Measurements from ENCODE around the gene KCNH5. TPM values are rescaled to one million over a fixed set of nuclear protein-coding genes. Genes with fewer than 3 reads are reported as not detected.

The KCNH5 gene
- total RNA-seq, 1 donor from 2014 or later: 2.8 TPM

- no peak for TF ChIP-seq CTCF (conservative IDR thresholded peaks at IDR 0.05)
- no peak for DNase-seq (ENCODE audit: extremely low spot score, unreplicated experiment)
- Mint-ChIP-seq H3K36me3 (no peaks in the 10 kb centered on the region), H3K9me3 (no peaks in the 10 kb centered on the region), H3K4me3 (no peak overlapping the region), H3K27ac (no peak overlapping the region), H3K4me1 (ENCODE audit: unreplicated experiment) (no peaks in the 10 kb centered on the region), H3K27me3 (no peaks in the 10 kb centered on the region)
These were observed 339.0 kb downstream of the KCNH5 start for GRCh38 chr14:62706217-62706616.

GRCh38 chr14:62697461-62697860 lies 347.8 kb downstream of the KCNH5 start:
- no peak for DNase-seq (ENCODE audit: extremely low spot score, unreplicated experiment)
- no peaks in the 10 kb centered on the region for H3K36me3 Mint-ChIP-seq
- H3K4me3 Mint-ChIP-seq: no peak overlapping the region
- no peaks in the 10 kb centered on the region for H3K9me3 Mint-ChIP-seq
- no peak for TF ChIP-seq CTCF (conservative IDR thresholded peaks at IDR 0.05)
- no peaks in the 10 kb centered on the region for H3K27me3 Mint-ChIP-seq
- H3K4me1 Mint-ChIP-seq (ENCODE audit: unreplicated experiment): peaks cover 8% of the 10 kb centered on the region
- H3K27ac Mint-ChIP-seq: no peak overlapping the region

GRCh38 chr14:62696929-62697328 lies 348.3 kb downstream of the KCNH5 start:
- Mint-ChIP-seq H3K36me3 (no peaks in the 10 kb centered on the region), H3K27ac (peak overlapping the region; percentile 24), H3K4me3 (no peak overlapping the region), H3K27me3 (no peaks in the 10 kb centered on the region), H3K4me1 (ENCODE audit: unreplicated experiment) (peaks cover 11% of the 10 kb centered on the region), H3K9me3 (peaks cover 5% of the 10 kb centered on the region)
- no peak for DNase-seq (ENCODE audit: extremely low spot score, unreplicated experiment)
- no peak for TF ChIP-seq CTCF (conservative IDR thresholded peaks at IDR 0.05)

GRCh38 chr14:62696331-62696924 lies 348.8 kb downstream of the KCNH5 start:
- Mint-ChIP-seq H3K27ac (peak overlapping the region; percentile 24), H3K9me3 (peaks cover 6% of the 10 kb centered on the region), H3K4me3 (no peak overlapping the region), H3K4me1 (ENCODE audit: unreplicated experiment) (peaks cover 12% of the 10 kb centered on the region), H3K27me3 (no peaks in the 10 kb centered on the region), H3K36me3 (no peaks in the 10 kb centered on the region)
- DNase-seq (ENCODE audit: extremely low spot score, unreplicated experiment): no peak
- TF ChIP-seq CTCF (conservative IDR thresholded peaks at IDR 0.05): no peak

- TF ChIP-seq CTCF (conservative IDR thresholded peaks at IDR 0.05): no peak
- Mint-ChIP-seq H3K4me3 (no peak overlapping the region), H3K36me3 (no peaks in the 10 kb centered on the region), H3K4me1 (ENCODE audit: unreplicated experiment) (peaks cover 12% of the 10 kb centered on the region), H3K9me3 (peaks cover 6% of the 10 kb centered on the region), H3K27me3 (no peaks in the 10 kb centered on the region), H3K27ac (no peak overlapping the region)
- no peak for DNase-seq (ENCODE audit: extremely low spot score, unreplicated experiment)
These were observed 351.2 kb downstream of the KCNH5 start for GRCh38 chr14:62694075-62694474.

Data from type B pancreatic cell (in vitro differentiated cells).